Spleen (tissue), 7 donors: ENCODE data around the gene POLN.

ENCODE experiments used
- CTCF ChIP-seq, 11 experiments: fragments of 200-600 bp in 7 of 11; fragments of 450-650 bp in 4 of 11; sonication (generic) in 4 of 11; IDR thresholded peaks in 8 of 11; conservative IDR thresholded peaks in 3 of 11; 1 replicate in 7 of 11; 2 replicates in 4 of 11; pipeline versions ENCODE4 v1.4.0 to v1.8.0; 2016 to 2021; ENCODE audit warnings: antibody characterized with exemption in 11 of 11, inconsistent platforms in 4 of 11, mild to moderate bottlenecking in 1 of 11
- POLR2A ChIP-seq, 3 donors: fragments of 450-650 bp; IDR thresholded peaks; one replicate each; pipeline ENCODE4 v1.5.1; 2017; ENCODE audit warnings: antibody characterized with exemption in 3 of 3, mild to moderate bottlenecking in 1 of 3
- POLR2AphosphoS5 ChIP-seq, 3 donors: sonication (generic); formaldehyde crosslinking; IDR thresholded peaks; one replicate each; pipeline ENCODE4 v1.5.1; 2017; ENCODE audit warnings: antibody characterized with exemption in 3 of 3
- donor health status: DM: no; HTN: no; CAD: no; lungs with moderate emphysema.
- donor health status: DM: no; HTN: no; CAD: no.
- donor health status: DM: no; HTN: no; CAD: no.

DNA sequence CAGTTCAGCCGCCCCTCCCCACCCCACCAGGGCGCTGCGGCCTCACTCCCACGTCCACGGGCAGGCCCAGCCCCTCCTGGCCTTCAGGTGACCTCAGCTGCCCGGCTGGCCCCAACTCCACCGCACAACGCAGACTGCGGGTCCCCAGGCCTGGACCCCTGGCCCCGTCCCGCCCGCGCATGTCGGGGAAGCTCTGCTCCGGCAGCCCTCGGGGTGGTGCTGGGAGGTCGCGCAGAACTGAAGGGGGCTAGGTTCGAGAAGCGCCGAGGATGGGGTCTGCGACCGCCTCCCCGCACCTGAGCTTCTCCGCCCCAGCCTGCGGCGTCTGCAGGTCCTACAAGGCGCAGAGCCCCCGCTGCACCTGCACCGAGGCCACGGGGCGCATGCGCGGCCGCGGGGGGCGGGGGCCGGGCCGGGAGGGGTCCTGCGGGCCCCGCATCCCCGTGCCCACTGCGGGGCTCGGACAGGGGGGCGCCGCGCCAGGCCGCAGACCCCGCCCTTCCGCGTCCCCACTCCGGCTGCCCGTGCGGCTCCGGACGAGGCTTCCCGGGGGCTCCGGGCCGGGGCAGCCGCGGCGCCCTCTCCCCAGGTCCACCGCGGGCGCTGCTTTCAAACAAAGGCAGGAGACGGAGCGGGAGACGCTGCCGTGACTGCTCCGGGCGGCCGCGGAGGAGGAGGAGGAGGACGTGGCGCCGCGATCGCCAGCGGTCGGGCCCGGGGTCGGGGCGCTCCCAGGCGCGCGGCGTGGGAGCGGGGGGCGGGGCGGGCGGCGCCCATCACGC, 183.5 kb downstream of the POLN start:
- no peak for TF ChIP-seq CTCF (IDR thresholded peaks at IDR 0.05 in 8 of 11, conservative IDR thresholded peaks at IDR 0.05 in 3 of 11)
- no peak for TF ChIP-seq POLR2AphosphoS5 (IDR thresholded peaks at IDR 0.05)
- TF ChIP-seq POLR2A (IDR thresholded peaks at IDR 0.05): no peak
